Retinal pigment epithelial cell (primary cell): ENCODE data around the gene SLC38A2.
A peak's percentile ranks its signal among the peaks of the same experiment; 100 is the strongest.

ENCODE experiments used
- DNase-seq: peaks from one replicate; pipeline ENCODE4 v3.0.0-alpha.2; 2010; ENCODE audit warnings: low read depth
- H3K4me3 ChIP-seq: 2 replicates; pipeline ENCODE4 v1.5.1; 2011; ENCODE audit warnings: mild to moderate bottlenecking, low read length, control low read depth, moderate library complexity
- TF ChIP-seq, protein P1 (sequence below): conservative IDR thresholded peaks from 2 replicates; pipeline ENCODE4 v1.5.1; 2011; ENCODE audit warnings: low read depth, low read length, control low read depth, inconsistent platforms

Gene SLC38A2

DNA sequence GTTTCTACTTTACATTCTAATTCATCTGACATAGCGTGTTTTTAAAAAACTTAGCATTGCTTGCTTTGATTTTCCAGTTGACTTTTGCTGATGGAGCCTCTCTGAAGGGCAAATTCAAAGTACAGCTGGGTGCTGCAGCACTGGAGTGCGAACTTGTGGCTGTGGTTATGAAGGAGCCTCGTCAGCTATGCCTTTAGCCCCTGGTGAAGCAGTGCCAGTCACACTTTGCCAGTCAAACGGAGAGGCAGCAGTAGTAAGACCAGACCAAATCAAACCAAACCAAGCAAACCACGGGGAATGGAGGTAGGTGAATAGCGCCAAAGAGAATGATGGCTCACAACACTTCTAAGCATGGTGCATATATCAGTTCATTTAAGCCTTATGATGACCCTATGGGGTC, 15.1 kb upstream of the SLC38A2 start:
- no peak overlapping the region for H3K4me3 ChIP-seq
- TF ChIP-seq, protein P1, sequence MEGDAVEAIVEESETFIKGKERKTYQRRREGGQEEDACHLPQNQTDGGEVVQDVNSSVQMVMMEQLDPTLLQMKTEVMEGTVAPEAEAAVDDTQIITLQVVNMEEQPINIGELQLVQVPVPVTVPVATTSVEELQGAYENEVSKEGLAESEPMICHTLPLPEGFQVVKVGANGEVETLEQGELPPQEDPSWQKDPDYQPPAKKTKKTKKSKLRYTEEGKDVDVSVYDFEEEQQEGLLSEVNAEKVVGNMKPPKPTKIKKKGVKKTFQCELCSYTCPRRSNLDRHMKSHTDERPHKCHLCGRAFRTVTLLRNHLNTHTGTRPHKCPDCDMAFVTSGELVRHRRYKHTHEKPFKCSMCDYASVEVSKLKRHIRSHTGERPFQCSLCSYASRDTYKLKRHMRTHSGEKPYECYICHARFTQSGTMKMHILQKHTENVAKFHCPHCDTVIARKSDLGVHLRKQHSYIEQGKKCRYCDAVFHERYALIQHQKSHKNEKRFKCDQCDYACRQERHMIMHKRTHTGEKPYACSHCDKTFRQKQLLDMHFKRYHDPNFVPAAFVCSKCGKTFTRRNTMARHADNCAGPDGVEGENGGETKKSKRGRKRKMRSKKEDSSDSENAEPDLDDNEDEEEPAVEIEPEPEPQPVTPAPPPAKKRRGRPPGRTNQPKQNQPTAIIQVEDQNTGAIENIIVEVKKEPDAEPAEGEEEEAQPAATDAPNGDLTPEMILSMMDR = no peak
- DNase-seq = no peak

GRCh38 chr12:46386877-46387629, 14.5 kb upstream of the SLC38A2 start:
- DNase-seq = no peak
- TF ChIP-seq, protein P1 = no peak
- H3K4me3 ChIP-seq = peak overlapping the region; percentile 16

GRCh38 chr12:46386360-46386867, 13.8 kb upstream of the SLC38A2 start:
- TF ChIP-seq, protein P1 = no peak
- H3K4me3 ChIP-seq = no peak overlapping the region
- DNase-seq = peak; percentile 89

GRCh38 chr12:46385438-46385837, 12.9 kb upstream of the SLC38A2 start:
- no peak overlapping the region for H3K4me3 ChIP-seq
- no peak for DNase-seq

GRCh38 chr12:46384451-46385309, 12.1 kb upstream of the SLC38A2 start:
- H3K4me3 ChIP-seq = peak overlapping the region; percentile 67
- no peak for DNase-seq
- TF ChIP-seq, protein P1 = no peak

More at GRCh38 chr12:46385438-46385837, 12.9 kb upstream of the SLC38A2 start:
- TF ChIP-seq, protein P1 = no peak

GRCh38 chr12:46383654-46384450, 11.3 kb upstream of the SLC38A2 start:
- H3K4me3 ChIP-seq = peak overlapping the region; percentile 67
- no peak for DNase-seq
- TF ChIP-seq, protein P1 = no peak
